HG03045 (cell line): ENCODE results near the gene TBX18.

Experiments
- ATAC-seq: cut with Tn5 transposase; IDR thresholded peaks from one replicate; pipeline ENCODE4 v1.9.1; 2021; ENCODE audit warnings: mild to moderate bottlenecking, moderate library complexity; ENCODE audit not compliant: unreplicated experiment

Gene TBX18

DNA sequence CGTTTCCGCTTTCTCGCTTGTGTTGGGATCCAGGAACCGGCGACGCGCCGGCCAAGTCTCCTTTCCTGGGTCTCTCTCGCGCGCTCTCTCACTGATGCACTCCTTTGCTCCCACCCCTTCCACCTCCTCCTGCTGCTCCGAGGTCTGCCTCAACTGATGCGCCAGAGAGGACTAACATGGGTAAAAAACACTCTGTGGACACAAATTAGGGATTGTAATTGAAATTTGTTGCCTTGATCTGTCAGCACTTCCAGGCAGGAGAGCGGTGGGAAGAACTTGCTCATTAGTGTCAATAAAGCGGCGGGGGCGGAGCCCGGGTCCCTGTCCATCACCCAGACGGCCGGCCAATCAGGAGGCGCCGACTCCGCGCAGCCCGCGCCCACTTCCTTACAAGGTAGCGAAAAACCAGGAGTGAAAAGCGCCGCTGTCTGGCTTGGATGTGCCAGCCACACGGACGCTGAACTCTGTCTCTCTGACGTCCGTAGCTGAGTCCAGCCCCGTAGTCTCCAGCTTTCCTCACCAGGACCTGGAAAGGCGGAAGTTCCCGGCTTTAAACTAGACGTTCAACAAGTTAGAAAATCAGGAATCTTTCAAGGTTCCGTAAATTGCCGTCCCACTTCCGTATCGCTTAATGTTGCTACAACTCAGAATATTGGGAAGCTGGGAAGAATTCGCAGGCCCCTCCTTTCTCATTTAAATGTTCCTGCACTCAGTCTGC, at the start of gene TBX18:
TBX18 (minus strand) TSS at position 267 of the 718 bp plus-strand sequence. CDS start 417 bp downstream, outside the sequence.
- ATAC-seq, result no peak

DNA sequence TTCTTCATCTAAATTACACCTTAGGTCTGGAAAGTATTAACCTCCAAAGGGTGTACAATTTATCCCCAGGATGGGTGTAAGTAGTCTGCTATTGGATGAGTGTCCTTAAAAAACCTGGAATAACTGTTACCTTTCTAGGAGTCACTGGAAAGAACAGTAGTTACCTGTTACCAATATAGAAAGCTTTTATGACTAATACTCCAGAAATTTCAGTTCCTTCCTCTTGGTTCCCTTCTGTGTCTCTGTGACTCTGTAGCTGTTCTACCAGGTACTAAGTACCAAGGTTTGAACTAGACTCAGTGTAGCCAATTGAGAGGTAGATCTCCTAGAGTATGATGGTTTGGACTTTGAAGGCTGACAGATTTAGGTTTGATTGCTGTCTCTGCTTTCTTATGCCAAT, 47.0 kb upstream of the TBX18 start:
- no peak for ATAC-seq

GRCh38 chr6:84809455-84809854, 45.1 kb upstream of the TBX18 start:
- no peak for ATAC-seq

GRCh38 chr6:84808491-84809061, 44.2 kb upstream of the TBX18 start:
- no peak for ATAC-seq

GRCh38 chr6:84805145-84805544, 40.7 kb upstream of the TBX18 start:
- no peak for ATAC-seq

DNA sequence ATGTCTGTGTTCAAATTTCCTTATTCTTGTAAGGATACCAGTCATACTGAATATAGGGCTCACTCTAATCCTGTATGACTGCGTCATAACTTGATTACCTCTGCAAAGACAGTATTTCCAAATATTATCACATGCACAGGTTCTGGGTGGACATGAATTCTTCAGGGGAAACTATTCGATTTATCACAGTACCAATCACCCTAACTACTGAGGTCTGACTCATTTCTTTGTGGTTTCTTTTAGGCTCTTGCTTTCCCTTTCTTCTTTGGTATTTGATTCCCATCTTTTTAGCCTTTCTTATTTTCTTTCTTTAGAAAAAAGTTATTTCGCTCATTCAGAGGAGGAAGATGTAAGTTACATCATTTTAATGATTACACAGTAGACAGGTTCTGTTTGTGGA, 40.3 kb upstream of the TBX18 start:
- no peak for ATAC-seq

DNA sequence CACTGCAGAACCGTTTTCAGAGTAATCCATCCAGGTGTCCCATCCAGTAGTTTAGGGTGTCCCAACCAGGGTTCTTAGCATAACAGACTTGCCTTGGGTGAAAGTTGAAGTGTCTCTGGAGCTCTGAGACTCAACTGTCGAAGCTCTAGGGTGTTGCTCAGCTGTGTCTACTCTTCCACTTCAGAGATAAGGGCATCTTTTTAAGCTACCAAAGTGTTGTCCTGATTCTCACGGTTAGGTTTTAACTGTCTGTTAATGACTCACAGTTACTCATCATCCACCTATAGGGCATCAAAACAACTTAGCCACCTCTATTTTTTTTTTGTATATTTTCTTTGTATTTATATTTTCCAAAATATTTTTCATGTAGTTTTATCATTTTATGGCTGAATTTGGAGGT, 36.9 kb upstream of the TBX18 start:
- no peak for ATAC-seq

- ATAC-seq, result no peak
Observed at GRCh38 chr6:84798257-84798656, 33.9 kb upstream of the TBX18 start.

DNA sequence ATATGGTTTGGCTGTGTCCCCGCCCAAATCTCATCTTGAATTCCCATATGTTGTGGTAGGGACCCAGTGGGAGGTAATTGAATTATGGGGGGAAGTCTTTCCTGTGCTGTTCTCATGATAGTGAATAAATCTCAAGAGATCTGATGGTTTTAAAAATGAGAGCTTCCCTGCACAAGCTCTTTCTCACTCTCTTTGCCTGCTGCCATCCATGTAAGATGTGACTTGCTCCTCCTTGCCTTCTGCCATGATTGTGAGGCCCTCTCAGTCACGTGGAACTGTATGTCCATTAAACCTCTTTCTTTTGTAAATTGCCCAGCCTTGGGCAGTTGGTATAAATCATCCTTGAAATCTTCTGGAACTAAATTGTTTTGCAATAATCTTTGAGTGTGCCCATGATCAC, 31.9 kb upstream of the TBX18 start:
- no peak for ATAC-seq

GRCh38 chr6:84791927-84792326, 27.5 kb upstream of the TBX18 start:
- ATAC-seq, result no peak

DNA sequence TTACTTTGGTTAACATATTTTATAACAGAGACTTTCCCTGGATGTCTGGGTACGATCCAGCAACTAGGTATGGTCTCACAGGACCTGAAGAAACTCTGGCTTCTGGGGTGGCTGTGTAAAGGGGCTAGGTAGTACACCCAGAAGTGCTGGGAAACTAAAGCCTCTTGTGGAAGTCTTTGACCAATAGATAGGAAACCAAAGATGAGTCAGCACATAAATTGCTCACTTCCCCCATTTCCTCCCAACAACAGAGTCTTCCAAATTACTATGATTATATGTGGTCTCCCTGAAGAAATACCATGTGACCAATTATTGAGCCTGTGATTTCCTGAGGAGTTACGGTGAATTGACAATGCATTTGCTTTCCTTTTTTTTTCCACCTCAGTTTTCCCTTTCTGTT, 26.8 kb upstream of the TBX18 start:
- no peak for ATAC-seq

GRCh38 chr6:84789170-84789569, 24.8 kb upstream of the TBX18 start:
- no peak for ATAC-seq

DNA sequence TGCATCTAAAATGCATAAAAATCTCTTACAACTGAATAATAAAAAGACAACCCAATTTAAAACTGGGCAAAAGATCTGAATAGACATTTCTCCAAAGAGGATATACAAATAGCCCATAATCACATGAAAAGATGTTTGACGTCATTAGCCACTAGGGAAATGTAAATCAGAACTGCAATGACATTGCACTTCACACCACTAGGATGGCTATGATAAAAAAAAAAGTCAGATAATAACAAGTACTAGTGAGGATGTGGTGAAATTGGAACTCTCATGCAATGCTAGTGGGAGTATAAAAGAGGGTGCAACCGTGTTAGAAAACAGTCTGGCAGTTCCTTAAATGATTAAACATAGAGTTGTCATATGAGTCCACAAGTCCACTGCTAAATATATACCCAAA, 24.3 kb upstream of the TBX18 start:
- ATAC-seq, result no peak

- ATAC-seq, result no peak
Observed at GRCh38 chr6:84785671-84786070, 21.3 kb upstream of the TBX18 start.

GRCh38 chr6:84779917-84780316, 15.5 kb upstream of the TBX18 start:
- no peak for ATAC-seq

DNA sequence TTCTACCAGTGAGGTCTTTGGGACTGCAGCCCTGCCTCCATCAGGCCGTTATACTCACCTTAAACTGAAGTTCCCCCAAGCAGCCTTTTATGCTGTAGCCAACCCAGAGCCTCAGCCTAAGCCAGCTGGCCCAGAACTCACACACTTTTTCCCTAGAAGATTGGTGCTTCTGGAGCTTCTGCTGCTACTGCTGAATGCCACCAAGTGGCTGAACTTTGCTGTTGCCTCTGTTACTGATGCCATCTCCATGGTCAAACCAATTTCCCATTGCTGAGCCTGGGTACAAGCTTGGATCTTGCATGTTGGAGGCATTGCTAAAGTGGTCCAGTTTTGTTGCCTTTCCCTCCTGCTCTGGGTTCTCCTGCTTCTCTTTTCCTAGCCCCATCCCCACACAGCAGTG, 15.0 kb upstream of the TBX18 start:
- ATAC-seq, result no peak

- ATAC-seq, result no peak
Observed at GRCh38 chr6:84777888-84778287, 13.5 kb upstream of the TBX18 start.

- ATAC-seq, result no peak
Observed at GRCh38 chr6:84776392-84776791, 12.0 kb upstream of the TBX18 start.

DNA sequence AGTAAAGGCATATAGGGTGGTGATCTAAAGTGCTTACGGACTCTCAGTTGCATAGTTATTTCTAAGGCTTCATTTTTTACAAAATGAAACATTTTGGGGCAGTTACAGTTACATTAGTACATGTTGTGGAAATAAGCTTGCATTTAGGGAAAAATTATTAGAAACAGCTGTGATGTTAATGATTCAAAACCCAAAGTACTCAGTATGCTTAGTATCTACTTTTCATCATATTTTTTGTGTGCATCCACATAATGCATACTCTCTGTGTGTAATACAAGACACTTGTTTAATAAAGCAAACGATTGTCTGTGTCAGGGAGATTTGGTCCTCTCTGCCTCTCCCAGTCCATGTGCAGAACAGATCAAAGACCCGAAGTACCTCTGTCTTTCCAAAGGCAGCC, 11.4 kb upstream of the TBX18 start:
- no peak for ATAC-seq

DNA sequence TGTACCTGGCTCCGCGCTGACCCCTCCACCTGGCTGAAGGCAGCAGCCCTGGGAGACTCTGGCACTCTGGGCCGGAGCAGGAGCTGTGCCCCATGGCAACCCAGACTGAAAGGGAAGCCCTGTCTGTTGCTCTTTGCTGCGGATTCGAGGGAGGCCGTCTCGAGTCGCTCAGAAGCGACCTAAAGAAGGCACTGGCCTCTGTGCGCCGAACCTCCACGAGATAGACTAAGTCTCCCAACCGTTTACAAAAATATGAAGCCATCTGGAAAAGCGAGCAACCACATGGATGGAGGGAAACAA, 10.5 kb upstream of the TBX18 start:
- ATAC-seq, result no peak

- ATAC-seq, result no peak
Observed at GRCh38 chr6:84774157-84774984, 10.0 kb upstream of the TBX18 start.

DNA sequence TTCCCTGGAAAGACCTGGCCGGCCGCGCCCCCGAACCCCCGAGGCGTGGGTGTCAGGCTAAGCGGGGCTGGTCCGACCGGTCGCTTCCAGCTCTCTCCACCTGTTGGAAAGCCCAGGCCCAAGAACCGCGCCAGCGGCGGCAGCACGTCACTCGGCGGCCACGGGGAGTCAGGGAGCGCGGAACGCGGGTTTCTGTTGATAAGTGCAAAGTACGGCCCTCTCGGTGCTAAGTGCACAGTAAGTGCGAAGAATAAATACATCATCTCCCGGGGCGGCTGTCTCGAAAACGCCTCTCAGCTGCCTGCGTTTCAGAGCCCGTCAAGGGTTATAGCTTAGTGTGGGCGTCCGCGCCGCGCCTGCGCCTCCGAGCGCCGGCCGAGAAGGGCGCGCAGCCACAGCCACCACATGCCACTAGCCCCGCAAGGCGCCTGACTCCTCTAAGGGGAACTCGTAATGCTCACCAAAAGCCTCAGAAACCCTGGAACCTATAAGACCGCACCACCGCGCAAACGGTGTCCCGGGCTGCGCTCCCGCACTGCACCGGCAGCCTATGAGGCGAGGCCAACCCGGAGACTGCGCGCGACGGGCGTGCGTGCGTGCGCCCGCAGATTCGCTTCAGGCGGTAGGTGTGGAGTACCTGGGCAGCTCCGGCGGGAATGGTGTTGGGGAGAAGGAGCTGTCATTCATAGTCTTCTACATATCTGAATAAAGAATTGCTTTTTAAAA, 9.2 kb upstream of the TBX18 start:
- ATAC-seq, result no peak
